H1 (cell line): ENCODE data around the gene ENDOU. TPM values are rescaled to one million over a fixed set of nuclear protein-coding genes. Genes with fewer than 3 reads are reported as not detected.

ENCODE experiments used
- CTCF ChIA-PET: fragments of 300-600 bp; sonication (Branson Sonifier 250); formaldehyde crosslinking; loops from one replicate; lab custom pipeline; 2021; ENCODE audit not compliant: partially characterized antibody; lab: Charles Lee
- POLR2A ChIA-PET: fragments of 300-600 bp; sonication (Branson Sonifier 250); formaldehyde crosslinking; loops from one replicate; lab custom pipeline; 2021; ENCODE audit warnings: inconsistent platforms; ENCODE audit not compliant: partially characterized antibody; lab: Charles Lee
- DNase-seq, 2 experiments: peaks; one replicate each; pipeline versions ENCODE4 v3.0.0 to v3.0.0-alpha.2; 2010 to 2022; ENCODE audit warnings: low spot score in 2 of 2, low read depth in 1 of 2, mixed read lengths in 1 of 2
- FAIRE-seq: peaks from 2 replicates; lab custom pipeline; 2011; peaks lifted over from hg19 to GRCh38; lab: Jason Lieb, UNC
- H2AFZ ChIP-seq: 2 replicates; pipeline ENCODE4 v1.8.1; 2012; ENCODE audit warnings: low read length, inconsistent platforms
- H2AK5ac ChIP-seq: 2 replicates; pipeline ENCODE4 v1.6.1; 2013; ENCODE audit warnings: low read depth, low read length
- H2BK120ac ChIP-seq: replicated peaks from 2 replicates; pipeline ENCODE3; 2013; ENCODE audit warnings: low read depth, low read length, inconsistent platforms
- H2BK12ac ChIP-seq: 2 replicates; pipeline ENCODE4 v1.6.1; 2013; ENCODE audit warnings: low read depth, low read length
- H2BK15ac ChIP-seq: 2 replicates; pipeline ENCODE4 v1.6.1; 2013; ENCODE audit warnings: low read length
- H2BK20ac ChIP-seq: 2 replicates; pipeline ENCODE4 v1.6.1; 2013; ENCODE audit warnings: low read length
- H2BK5ac ChIP-seq: 2 replicates; pipeline ENCODE4 v1.6.1; 2013; ENCODE audit warnings: low read depth, low read length
- H3K14ac ChIP-seq: 2 replicates; pipeline ENCODE4 v1.6.1; 2013; ENCODE audit warnings: inconsistent platforms; ENCODE audit not compliant: insufficient read length
- H3K18ac ChIP-seq: 2 replicates; pipeline ENCODE4 v1.6.1; 2013; ENCODE audit warnings: low read length; ENCODE audit errors: extremely low read depth
- H3K23ac ChIP-seq: 2 replicates; pipeline ENCODE4 v1.6.1; 2013; ENCODE audit warnings: inconsistent platforms; ENCODE audit not compliant: insufficient read length
- H3K23me2 ChIP-seq: 2 replicates; pipeline ENCODE4 v1.6.1; 2013; ENCODE audit warnings: low read depth, low read length
- H3K27ac ChIP-seq: 2 replicates; pipeline ENCODE4 v1.6.1; 2011; ENCODE audit warnings: low read depth, low read length, inconsistent platforms
- H3K27me3 ChIP-seq, 4 experiments: replicated peaks in 1 of 4; 1 replicate in 1 of 4; 2 replicates in 3 of 4; pipeline versions ENCODE4 v1.6.1 to v1.8.1; 2011 to 2013; ENCODE audit warnings: low read length in 3 of 4, mild to moderate bottlenecking in 3 of 4, inconsistent platforms in 2 of 4, mixed read lengths in 2 of 4, moderate library complexity in 1 of 4; ENCODE audit not compliant: control insufficient read depth in 3 of 4, insufficient read depth in 3 of 4; ENCODE audit errors: extremely low read depth in 1 of 4
- H3K36me3 ChIP-seq, 4 experiments: 2 replicates each; pipeline versions ENCODE4 v1.6.1 to v1.8.1; 2011 to 2013; ENCODE audit warnings: mild to moderate bottlenecking in 4 of 4, low read length in 3 of 4, moderate library complexity in 2 of 4, control low read depth in 1 of 4, inconsistent platforms in 1 of 4; ENCODE audit not compliant: insufficient read depth in 4 of 4, control insufficient read depth in 2 of 4
- H3K4ac ChIP-seq: replicated peaks from 2 replicates; pipeline ENCODE3; 2013; ENCODE audit warnings: low read length, low read depth, mixed read lengths, inconsistent platforms; ENCODE audit not compliant: insufficient read length
- H3K4me1 ChIP-seq, 4 experiments: replicated peaks in 1 of 4; 1 replicate in 1 of 4; 2 replicates in 3 of 4; pipeline versions ENCODE4 v1.6.1 to v1.8.1; 2011 to 2013; ENCODE audit warnings: low read length in 3 of 4, inconsistent platforms in 2 of 4, mixed read lengths in 1 of 4; ENCODE audit not compliant: insufficient read depth in 4 of 4, control insufficient read depth in 3 of 4
- H3K4me2 ChIP-seq, 2 experiments: 2 replicates each; pipeline versions ENCODE4 v1.6.1 to v1.8.1; 2011 to 2013; ENCODE audit warnings: low read depth in 2 of 2, low read length in 2 of 2, control low read depth in 1 of 2, inconsistent platforms in 1 of 2, mild to moderate bottlenecking in 1 of 2; ENCODE audit not compliant: insufficient read depth in 1 of 2
- H3K4me3 ChIP-seq, 4 experiments: fragments of 200-600, 300-600 bp in 1 of 4; sonication (generic), shearing (Covaris generic), sonication (Bioruptor Twin) in 1 of 4; 2 replicates each; pipeline versions ENCODE4 v1.5.1 to v1.8.1; 2011 to 2016; ENCODE audit warnings: low read length in 4 of 4, low read depth in 3 of 4, control low read depth in 2 of 4, inconsistent platforms in 2 of 4, mild to moderate bottlenecking in 2 of 4, mixed read lengths in 1 of 4, moderate library complexity in 1 of 4; ENCODE audit not compliant: insufficient read depth in 2 of 4; ENCODE audit errors: extremely low read depth in 1 of 4
- H3K56ac ChIP-seq: replicated peaks from 2 replicates; pipeline ENCODE3; 2013; ENCODE audit warnings: low read depth, mild to moderate bottlenecking, mixed read lengths, low read length, inconsistent platforms; ENCODE audit not compliant: insufficient read length
- H3K79me1 ChIP-seq: 2 replicates; pipeline ENCODE4 v1.6.1; 2013; ENCODE audit warnings: low read depth, low read length, control low read depth
- H3K79me2 ChIP-seq, 2 experiments: 2 replicates each; pipeline versions ENCODE4 v1.6.1 to v1.8.1; 2012 to 2013; ENCODE audit warnings: low read length in 2 of 2, mild to moderate bottlenecking in 2 of 2, inconsistent platforms in 1 of 2; ENCODE audit not compliant: insufficient read depth in 2 of 2, control insufficient read depth in 1 of 2
- H3K9ac ChIP-seq, 4 experiments: replicated peaks in 1 of 4; 1 replicate in 1 of 4; 2 replicates in 3 of 4; pipeline versions ENCODE4 v1.6.1 to v1.8.1; 2011 to 2013; ENCODE audit warnings: low read depth in 3 of 4, low read length in 3 of 4, control low read depth in 2 of 4, mild to moderate bottlenecking in 2 of 4, moderate library complexity in 2 of 4, inconsistent platforms in 1 of 4; ENCODE audit errors: extremely low read depth in 1 of 4
- H3K9me3 ChIP-seq, 2 experiments: 2 replicates each; pipeline versions ENCODE4 v1.6.1 to v1.8.1; 2012 to 2013; ENCODE audit warnings: mild to moderate bottlenecking in 2 of 2, moderate library complexity in 2 of 2, control low read depth in 1 of 2, inconsistent platforms in 1 of 2, low read depth in 1 of 2, low read length in 1 of 2, mixed read lengths in 1 of 2; ENCODE audit not compliant: insufficient read depth in 2 of 2
- H4K20me1 ChIP-seq, 2 experiments: replicated peaks in 1 of 2; 2 replicates each; pipeline versions ENCODE3 to v1.8.1; 2011 to 2013; ENCODE audit warnings: inconsistent platforms in 2 of 2, low read length in 2 of 2, mild to moderate bottlenecking in 1 of 2; ENCODE audit not compliant: insufficient read depth in 2 of 2, control insufficient read depth in 1 of 2
- H4K5ac ChIP-seq: 2 replicates; pipeline ENCODE4 v1.6.1; 2013; ENCODE audit warnings: low read length, low read depth, mixed read lengths, inconsistent platforms; ENCODE audit not compliant: insufficient read length
- H4K8ac ChIP-seq: 2 replicates; pipeline ENCODE4 v1.8.0; 2013; ENCODE audit warnings: mild to moderate bottlenecking, moderate library complexity, low read length, inconsistent platforms; ENCODE audit not compliant: insufficient read depth; ENCODE audit errors: extremely low read depth
- H4K91ac ChIP-seq: replicated peaks from 2 replicates; pipeline ENCODE3; 2013; ENCODE audit warnings: low read length, mixed read lengths, inconsistent platforms; ENCODE audit not compliant: insufficient read length
- CREB1 ChIP-seq: IDR thresholded peaks from 2 replicates; pipeline ENCODE4 v1.6.1; 2012; ENCODE audit warnings: inconsistent platforms
- EZH2 ChIP-seq: fragments of 200-600 bp; sonication (generic); IDR thresholded peaks from 2 replicates; pipeline ENCODE4 v1.7.1; 2012; ENCODE audit warnings: low read depth, mild to moderate bottlenecking, moderate library complexity, low read length, inconsistent platforms; ENCODE audit not compliant: severe bottlenecking
- WGBS, 2 experiments: shearing (Covaris generic) in 1 of 2; methylation state at CpG; one replicate each; pipeline versions ENCODE4 v1.1.6 to v1.1.7; 2013 to 2015; ENCODE audit warnings: low lambda C conversion rate in 2 of 2, mixed read lengths in 2 of 2, inconsistent platforms in 1 of 2, low coverage in 1 of 2, missing lambda C conversion rate in 1 of 2; ENCODE audit not compliant: insufficient replicate concordance in 2 of 2, insufficient coverage in 1 of 2, insufficient read length in 1 of 2; ENCODE audit errors: extremely low coverage in 1 of 2, missing lambda C conversion rate in 1 of 2; 5-methylcytosine and 5-hydroxymethylcytosine counted together
- polyA plus RNA-seq, 7 experiments: library from polyadenylated mRNA; depleted of rRNA in 3 of 7; stranded (reverse) in 5 of 7; unstranded in 2 of 7; fragments of >200 nt in 5 of 7; fragments of 200-250 nt in 2 of 7; gene quantifications; 1 replicate in 5 of 7; 2 replicates in 1 of 7; 4 replicates in 1 of 7; pipeline versions ENCODE4 v1.2.1 to v1.2.3, GENCODE V29; 2011 to 2013; ENCODE audit warnings: missing spikeins in 2 of 7, mixed read lengths in 2 of 7
- total RNA-seq: library from RNA; stranded (reverse); fragmentation: NEBNext Ultra II Directional; extraction: Animal tissue kit (Norgen Biotek cat#: 25700); gene quantifications from 2 replicates; pipeline ENCODE4 v1.2.1, GENCODE V29; 2021

ENDOU gene
- total and polyA plus RNA-seq, 2 of the 8 experiments (the other 6 are each of a cell fraction or from before 2014, with no cell fraction given), result not detected

GRCh38 chr12:47698631-47699030 lies 26.7 kb downstream of the ENDOU start:
- Histone ChIP-seq H2AK5ac (no peak overlapping the region), H3K27me3 (no peaks in the 10 kb centered on the region), H2BK12ac (no peak overlapping the region), H2BK20ac (no peak overlapping the region), H3K27ac (no peak overlapping the region), H4K20me1 (peaks cover 0 to 2% of the 10 kb centered on the region in 2 experiments), H3K36me3 (peaks cover 0 to 49% (median 5%) of the 10 kb centered on the region in 4 experiments; a peak in 5 of 8 replicates), H3K18ac (no peak overlapping the region), H3K14ac (no peak overlapping the region), H3K4me2 (no peak overlapping the region), H2BK15ac (no peak overlapping the region), H3K4me3 (no peak overlapping the region), H3K23me2 (no peaks in the 10 kb centered on the region), H3K9me3 (no peaks in the 10 kb centered on the region), H3K79me2 (peaks cover 0 to 8% of the 10 kb centered on the region in 2 experiments; a peak in 2 of 4 replicates), H4K5ac (no peak overlapping the region), H2BK120ac (no peak overlapping the region), H3K4me1 (no peaks in the 10 kb centered on the region), H2BK5ac (no peak overlapping the region)
- CTCF ChIA-PET, result interaction anchor here (0.6 to 1.8 kb wide), 3 partner anchors 9 to 665 kb away, joined by 3 to 7 read pairs (median 3); no protein-coding TSS in a partner anchor
- DNase-seq (no peak), FAIRE-seq (no peak)
- WGBS, 2 experiments, result 85% methylated on average over 7 of the region's 7 CpGs; no CpG with 5 or more reads in 1 of the 2 experiments
- POLR2A ChIA-PET, result no interaction called here
- TF ChIP-seq CREB1 (no peak), EZH2 (no peak)
- TF ChIP-seq, all 59 proteins: peak for 0
- Histone ChIP-seq H3K79me1 (peaks cover 4% of the 10 kb centered on the region; the same call in 1 of the 2 replicates), H4K91ac (no peak overlapping the region), H2AFZ (no peak overlapping the region), H3K23ac (no peak overlapping the region), H3K4ac (no peak overlapping the region), H4K8ac (no peak overlapping the region), H3K9ac (no peak overlapping the region), H3K56ac (no peak overlapping the region)
